RWPE2 (cell line): ENCODE measurements around the gene OR1S2.

Experiments used
- ATAC-seq: fragments of 200-7000 bp; cut with Tn5 transposase; 3 replicates; pipeline ENCODE4 v1.9.1; 2021; ENCODE audit warnings: low read depth
- DNase-seq: peaks from one replicate; pipeline ENCODE4 v3.0.0-alpha.2; 2020; ENCODE audit warnings: low spot score
- H3K27ac ChIP-seq: fragments of 450-650 bp; 2 replicates; pipeline ENCODE4 v1.5.1; 2017; ENCODE audit warnings: mild to moderate bottlenecking; ENCODE audit not compliant: poor library complexity, severe bottlenecking
- H3K27me3 ChIP-seq: fragments of 250-450 bp; sonication (Bioruptor Pico); 2 replicates; pipeline ENCODE4 v1.5.1; 2021; ENCODE audit warnings: mild to moderate bottlenecking, moderate library complexity; ENCODE audit not compliant: insufficient read depth, poor library complexity, severe bottlenecking
- H3K36me3 ChIP-seq: fragments of 250-450 bp; sonication (Bioruptor Pico); 2 replicates; pipeline ENCODE4 v1.5.1; 2020; ENCODE audit warnings: low read depth, mild to moderate bottlenecking, moderate library complexity
- H3K4me1 ChIP-seq: fragments of 250-450 bp; sonication (Bioruptor Pico); 2 replicates; pipeline ENCODE4 v1.5.1; 2021; ENCODE audit warnings: mild to moderate bottlenecking, moderate library complexity; ENCODE audit not compliant: insufficient read depth, poor library complexity, severe bottlenecking
- H3K4me3 ChIP-seq: fragments of 250-450 bp; sonication (Bioruptor Pico); 2 replicates; pipeline ENCODE4 v1.5.1; 2021; ENCODE audit warnings: mild to moderate bottlenecking, moderate library complexity; ENCODE audit not compliant: severe bottlenecking
- H3K9me3 ChIP-seq: fragments of 250-450 bp; sonication (Bioruptor Pico); 2 replicates; pipeline ENCODE4 v1.5.1; 2021; ENCODE audit warnings: mild to moderate bottlenecking, moderate library complexity; ENCODE audit not compliant: severe bottlenecking
- CTCF ChIP-seq: fragments of 450-650 bp; IDR thresholded peaks from one replicate; pipeline ENCODE4 v1.5.1; 2017; ENCODE audit warnings: mild to moderate bottlenecking, moderate library complexity; ENCODE audit not compliant: poor library complexity, severe bottlenecking

OR1S2 gene

GRCh38 chr11:58199271-58199670, 4.7 kb downstream of the OR1S2 start:
- Histone ChIP-seq H3K9me3 (no peaks in the 10 kb centered on the region), H3K4me1 (no peaks in the 10 kb centered on the region), H3K4me3 (no peak overlapping the region), H3K27ac (no peak overlapping the region), H3K27me3 (no peaks in the 10 kb centered on the region), H3K36me3 (no peaks in the 10 kb centered on the region)
- DNase-seq (no peak), ATAC-seq (no peak)
- no peak for TF ChIP-seq CTCF

GRCh38 chr11:58195939-58196338, 8.0 kb downstream of the OR1S2 start:
- DNase-seq: no peak

GRCh38 chr11:58193391-58193790, 10.6 kb downstream of the OR1S2 start:
- Histone ChIP-seq H3K9me3 (no peaks in the 10 kb centered on the region), H3K27me3 (no peaks in the 10 kb centered on the region), H3K36me3 (no peaks in the 10 kb centered on the region), H3K4me3 (no peak overlapping the region), H3K4me1 (no peaks in the 10 kb centered on the region), H3K27ac (no peak overlapping the region)
- no peak for TF ChIP-seq CTCF
- ATAC-seq: no peak
- DNase-seq: no peak

More at GRCh38 chr11:58195939-58196338, 8.0 kb downstream of the OR1S2 start:
- ATAC-seq: no peak
- Histone ChIP-seq H3K27me3 (no peaks in the 10 kb centered on the region), H3K9me3 (no peaks in the 10 kb centered on the region), H3K4me3 (no peak overlapping the region), H3K36me3 (no peaks in the 10 kb centered on the region), H3K27ac (no peak overlapping the region), H3K4me1 (no peaks in the 10 kb centered on the region)
- no peak for TF ChIP-seq CTCF

GRCh38 chr11:58192229-58192628, 11.7 kb downstream of the OR1S2 start:
- Histone ChIP-seq H3K4me1 (no peaks in the 10 kb centered on the region), H3K27me3 (no peaks in the 10 kb centered on the region), H3K9me3 (no peaks in the 10 kb centered on the region), H3K36me3 (no peaks in the 10 kb centered on the region), H3K27ac (no peak overlapping the region), H3K4me3 (no peak overlapping the region)
- TF ChIP-seq CTCF: no peak
- no peak for DNase-seq
- ATAC-seq: no peak

- no peak within 1 kb of the TSS for H3K4me3 ChIP-seq
- H3K9me3 ChIP-seq: no peaks in the 10 kb centered on the region
- H3K4me1 ChIP-seq: no peaks in the 10 kb centered on the region
- TF ChIP-seq CTCF: no peak
- ATAC-seq (no peak), DNase-seq (no peak)
- no peaks in the 10 kb centered on the region for H3K36me3 ChIP-seq
- H3K27me3 ChIP-seq: no peaks in the 10 kb centered on the region
- H3K27ac ChIP-seq: no peak within 1 kb of the TSS
Observed at GRCh38 chr11:58188770-58189169, 15.2 kb downstream of the OR1S2 start, which contains the start of gene OR9Q2. Gene OR9Q2 (plus strand): TSS chr11:58189070. CDS start chr11:58190491, 1,421 bp downstream.
